HEK293T (cell line): Measurements from ENCODE around the gene NFU1.

Experiments
- CTCF ChIA-PET: fragments of 350-600 bp; formaldehyde crosslinking; extraction: SDS; loops from one replicate; lab custom pipeline; 2021; ENCODE audit warnings: antibody characterized with exemption, inconsistent platforms; lab: Yijun Ruan, JAX
- POLR2A ChIA-PET: fragments of 350-600 bp; formaldehyde crosslinking; extraction: SDS; loops from one replicate; lab custom pipeline; 2020; ENCODE audit warnings: antibody characterized with exemption, inconsistent platforms; lab: Yijun Ruan, JAX
- DNase-seq: peaks from one replicate; pipeline ENCODE4 v3.0.0; 2012; ENCODE audit warnings: mixed read lengths; ENCODE audit errors: extremely low spot score
- ARNT ChIP-seq: fragments of 450-650 bp; IDR thresholded peaks from 2 replicates; pipeline ENCODE4 v1.6.1; 2017; ENCODE audit warnings: mild to moderate bottlenecking
- BHLHE40 ChIP-seq: fragments of 450-650 bp; IDR thresholded peaks from 2 replicates; pipeline ENCODE4 v1.6.1; 2016; ENCODE audit warnings: mild to moderate bottlenecking, moderate library complexity, borderline replicate concordance
- CTBP1 ChIP-seq: fragments of 450-650 bp; IDR thresholded peaks from 2 replicates; pipeline ENCODE4 v1.6.1; 2016; ENCODE audit warnings: borderline replicate concordance
- ELF4 ChIP-seq: fragments of 450-650 bp; IDR thresholded peaks from 2 replicates; pipeline ENCODE4 v1.6.1; 2017; ENCODE audit warnings: antibody characterized with exemption
- FOXA1 ChIP-seq: fragments of 450-650 bp; IDR thresholded peaks from 2 replicates; pipeline ENCODE4 v1.6.1; 2016; ENCODE audit warnings: mild to moderate bottlenecking
- FOXK2 ChIP-seq: fragments of 450-650 bp; IDR thresholded peaks from 2 replicates; pipeline ENCODE4 v1.6.1; 2016; ENCODE audit warnings: mild to moderate bottlenecking
- FOXM1 ChIP-seq: fragments of 450-650 bp; IDR thresholded peaks from 2 replicates; pipeline ENCODE4 v1.6.1; 2017; ENCODE audit warnings: mild to moderate bottlenecking, borderline replicate concordance
- HDGF ChIP-seq: fragments of 450-650 bp; IDR thresholded peaks from 2 replicates; pipeline ENCODE4 v1.6.1; 2017; ENCODE audit warnings: antibody characterized with exemption, borderline replicate concordance
- L3MBTL2 ChIP-seq: fragments of 450-650 bp; conservative IDR thresholded peaks from 2 replicates; pipeline ENCODE4 v1.6.1; 2016; ENCODE audit warnings: mild to moderate bottlenecking
- LEF1 ChIP-seq: fragments of 450-650 bp; IDR thresholded peaks from 2 replicates; pipeline ENCODE4 v1.6.1; 2017; ENCODE audit warnings: mild to moderate bottlenecking, borderline replicate concordance
- NFRKB ChIP-seq: fragments of 450-650 bp; IDR thresholded peaks from 2 replicates; pipeline ENCODE4 v1.6.1; 2016; ENCODE audit warnings: mild to moderate bottlenecking, moderate library complexity
- SP1 ChIP-seq: fragments of 450-650 bp; IDR thresholded peaks from 2 replicates; pipeline ENCODE4 v1.6.1; 2017
- SUZ12 ChIP-seq: fragments of 450-650 bp; IDR thresholded peaks from 2 replicates; pipeline ENCODE4 v1.6.1; 2016; ENCODE audit warnings: mild to moderate bottlenecking
- TARDBP ChIP-seq: fragments of 450-650 bp; IDR thresholded peaks from 2 replicates; pipeline ENCODE4 v1.6.1; 2016
- ZNF384 ChIP-seq: fragments of 450-650 bp; IDR thresholded peaks from 2 replicates; pipeline ENCODE4 v1.6.1; 2016
- TF ChIP-seq, protein P1 (sequence below): fragments of 450-650 bp; IDR thresholded peaks from 2 replicates; pipeline ENCODE4 v1.6.1; 2016

NFU1 gene

DNA sequence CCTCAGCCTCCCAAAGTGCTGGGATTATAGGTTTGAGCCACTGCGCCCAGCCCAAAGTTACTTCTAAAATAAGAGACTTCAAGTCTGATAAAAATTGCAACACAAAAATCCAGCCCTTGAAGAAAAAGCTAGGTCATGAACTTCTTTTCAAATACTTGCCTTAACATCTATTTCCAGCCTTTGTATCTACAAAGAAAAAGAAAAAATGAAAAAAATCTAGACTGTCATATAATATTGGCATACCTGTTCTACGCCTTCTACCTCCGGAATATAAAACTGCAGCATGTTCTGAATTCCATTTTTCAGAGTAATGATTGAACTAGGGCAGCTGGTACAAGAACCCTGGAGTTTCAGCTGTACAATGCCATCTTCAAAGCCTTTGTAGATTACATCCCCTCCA, 37.1 kb downstream of the NFU1 start:
- CTCF ChIA-PET = no interaction called here
- TF ChIP-seq, protein P1, sequence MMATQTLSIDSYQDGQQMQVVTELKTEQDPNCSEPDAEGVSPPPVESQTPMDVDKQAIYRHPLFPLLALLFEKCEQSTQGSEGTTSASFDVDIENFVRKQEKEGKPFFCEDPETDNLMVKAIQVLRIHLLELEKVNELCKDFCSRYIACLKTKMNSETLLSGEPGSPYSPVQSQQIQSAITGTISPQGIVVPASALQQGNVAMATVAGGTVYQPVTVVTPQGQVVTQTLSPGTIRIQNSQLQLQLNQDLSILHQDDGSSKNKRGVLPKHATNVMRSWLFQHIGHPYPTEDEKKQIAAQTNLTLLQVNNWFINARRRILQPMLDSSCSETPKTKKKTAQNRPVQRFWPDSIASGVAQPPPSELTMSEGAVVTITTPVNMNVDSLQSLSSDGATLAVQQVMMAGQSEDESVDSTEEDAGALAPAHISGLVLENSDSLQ = no peak
- TF ChIP-seq ELF4 (no peak), FOXK2 (no peak), HDGF (no peak), CTBP1 (no peak), ZNF384 (no peak), FOXM1 (no peak), LEF1 (no peak), ARNT (no peak), NFRKB (no peak), TARDBP (no peak), SUZ12 (no peak), FOXA1 (no peak), BHLHE40 (no peak), L3MBTL2 (no peak), SP1 (no peak)
- no peak for DNase-seq
- POLR2A ChIA-PET = no interaction called here

- ChIA-PET CTCF (no interaction called here), POLR2A (no interaction called here)
- TF ChIP-seq SP1 (no peak), LEF1 (no peak), HDGF (no peak), SUZ12 (no peak), BHLHE40 (no peak), NFRKB (no peak), ARNT (no peak), ZNF384 (no peak), CTBP1 (no peak), FOXM1 (no peak), TARDBP (no peak), L3MBTL2 (no peak), FOXK2 (no peak), FOXA1 (no peak)
- TF ChIP-seq, protein P1 = no peak
- no peak for DNase-seq
Observed at GRCh38 chr2:69397234-69397633, 40.0 kb downstream of the NFU1 start.

- no peak for DNase-seq
- ChIA-PET POLR2A (no interaction called here), CTCF (no interaction called here)
- TF ChIP-seq FOXK2 (no peak), CTBP1 (no peak), BHLHE40 (no peak), SP1 (no peak), FOXM1 (no peak), ELF4 (no peak), TARDBP (no peak), ZNF384 (no peak), FOXA1 (no peak), LEF1 (no peak), SUZ12 (no peak), ARNT (no peak), HDGF (no peak), L3MBTL2 (no peak), NFRKB (no peak)
- TF ChIP-seq, protein P1 = no peak
Observed at GRCh38 chr2:69395866-69396265, 41.4 kb downstream of the NFU1 start.

DNA sequence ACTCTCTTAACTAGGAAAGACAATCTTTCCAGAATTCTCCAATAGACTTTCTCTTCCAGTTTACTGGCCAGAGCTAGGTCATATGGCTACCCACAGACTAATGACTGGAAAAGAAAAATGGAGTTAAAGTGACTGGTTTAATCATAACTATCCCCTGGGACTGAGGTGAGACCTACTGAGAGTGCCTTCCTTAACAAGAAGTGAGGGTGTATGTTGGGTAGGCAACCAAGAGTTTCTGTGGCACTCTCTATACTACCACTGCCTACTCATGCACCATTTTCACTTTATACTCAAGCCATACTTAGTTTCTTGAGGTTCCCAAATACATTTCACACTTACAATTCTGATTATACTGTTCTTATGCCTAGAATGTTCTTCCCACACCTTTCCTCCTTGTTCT, 43.3 kb downstream of the NFU1 start:
- ChIA-PET CTCF (no interaction called here), POLR2A (no interaction called here)
- DNase-seq = no peak
- TF ChIP-seq BHLHE40 (no peak), SUZ12 (no peak), L3MBTL2 (no peak), FOXA1 (no peak), HDGF (no peak), CTBP1 (no peak), ARNT (no peak), SP1 (no peak), NFRKB (no peak), TARDBP (no peak), ZNF384 (no peak), LEF1 (no peak), FOXM1 (no peak), FOXK2 (no peak), ELF4 (no peak)
- TF ChIP-seq, protein P1 = no peak

GRCh38 chr2:69390471-69390870, 46.8 kb downstream of the NFU1 start:
- POLR2A ChIA-PET = interaction anchor here (1.3 kb wide), 1 partner anchor 47 kb away, joined by 7 read pairs; the partner anchor contains the start of gene NFU1
- no peak for DNase-seq

More at GRCh38 chr2:69390471-69390870, 46.8 kb downstream of the NFU1 start:
- no peak for TF ChIP-seq L3MBTL2
- no peak for TF ChIP-seq FOXK2
- TF ChIP-seq LEF1 = no peak
- TF ChIP-seq HDGF = no peak
- no peak for TF ChIP-seq ARNT
- no peak for TF ChIP-seq FOXM1
- no peak for TF ChIP-seq SP1
- no peak for TF ChIP-seq FOXA1
- no peak for TF ChIP-seq CTBP1
- TF ChIP-seq TARDBP = no peak
- TF ChIP-seq NFRKB = no peak
- no peak for TF ChIP-seq SUZ12
- TF ChIP-seq, protein P1 = no peak
- CTCF ChIA-PET = interaction anchor here (0.6 to 1.0 kb wide), 2 partner anchors 15 to 46 kb away, joined by 3 to 4 read pairs; no protein-coding TSS in a partner anchor
